ENCODE measurements around the gene PGPEP1.
"Not testable (repeated sequence)": the region's sequence is repeated elsewhere in the genome, so short reads cannot be mapped to it uniquely, and the experiment has no call there.

The PGPEP1 gene

DNA sequence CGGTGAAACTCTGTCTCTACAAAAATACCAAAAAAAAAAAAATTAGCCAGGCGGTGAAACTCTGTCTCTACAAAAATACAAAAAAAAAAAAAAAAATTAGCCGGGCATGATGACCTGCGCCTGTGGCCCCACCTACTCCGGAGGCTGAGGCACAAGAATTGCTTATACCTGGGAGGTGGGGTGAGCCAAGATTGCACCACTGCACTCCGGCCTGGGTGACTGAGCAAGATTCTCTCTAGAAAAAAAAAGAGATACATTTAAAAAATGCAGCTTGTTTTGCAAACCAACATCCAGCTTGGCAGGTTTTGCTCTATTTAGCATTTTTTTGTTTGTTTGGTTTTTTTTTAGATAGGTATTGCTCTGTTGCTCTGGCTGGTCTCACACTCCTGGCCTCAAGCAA lies 6.7 kb upstream of the PGPEP1 start:
- Histone ChIP-seq H3K4me3 (ENCODE audit: low read depth, low read length) (no peak overlapping the region), H2AFZ (ENCODE audit: low read length, unreplicated experiment) (no peak overlapping the region), H3K79me2 (ENCODE audit: control insufficient read depth, insufficient read depth, low read length, unreplicated experiment) (no peaks in the 10 kb centered on the region), H3K4me1 (ENCODE audit: control insufficient read depth, insufficient read depth, low read length, unreplicated experiment) (peaks cover 5% of the 10 kb centered on the region), H3K27ac (ENCODE audit: low read depth, low read length) (no peak overlapping the region), H3K27me3 (ENCODE audit: insufficient read depth, low read length) (no peaks in the 10 kb centered on the region), H3K36me3 (ENCODE audit: insufficient read depth, low read length) (no peaks in the 10 kb centered on the region)

DNA sequence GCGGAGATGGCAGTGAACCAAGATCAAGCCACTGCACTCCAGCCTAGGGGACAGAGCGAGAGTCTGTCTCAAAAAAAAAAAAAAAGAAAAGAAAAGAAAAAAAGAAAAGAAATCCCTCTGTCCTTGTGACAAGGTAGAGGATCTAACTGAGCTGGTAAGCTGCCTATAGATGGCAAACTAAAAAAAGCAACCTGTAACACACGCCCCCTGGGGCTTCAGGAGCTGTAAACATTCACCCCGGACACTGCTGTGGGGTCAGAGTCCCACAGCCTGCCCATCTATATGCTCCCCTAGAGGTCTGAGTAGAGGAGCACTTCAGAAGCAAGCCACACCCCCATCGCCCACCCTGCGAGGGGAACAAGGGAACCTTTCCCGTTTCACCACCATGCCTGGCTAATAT lies 4.3 kb upstream of the PGPEP1 start:
- Histone ChIP-seq H2AFZ (ENCODE audit: low read length, unreplicated experiment) (no peak overlapping the region), H3K27ac (ENCODE audit: low read depth, low read length) (no peak overlapping the region), H3K4me1 (ENCODE audit: control insufficient read depth, insufficient read depth, low read length, unreplicated experiment) (no peaks in the 10 kb centered on the region), H3K27me3 (ENCODE audit: insufficient read depth, low read length) (no peaks in the 10 kb centered on the region), H3K36me3 (ENCODE audit: insufficient read depth, low read length) (no peaks in the 10 kb centered on the region), H3K79me2 (ENCODE audit: control insufficient read depth, insufficient read depth, low read length, unreplicated experiment) (no peaks in the 10 kb centered on the region), H3K4me3 (ENCODE audit: low read depth, low read length) (no peak overlapping the region)

DNA sequence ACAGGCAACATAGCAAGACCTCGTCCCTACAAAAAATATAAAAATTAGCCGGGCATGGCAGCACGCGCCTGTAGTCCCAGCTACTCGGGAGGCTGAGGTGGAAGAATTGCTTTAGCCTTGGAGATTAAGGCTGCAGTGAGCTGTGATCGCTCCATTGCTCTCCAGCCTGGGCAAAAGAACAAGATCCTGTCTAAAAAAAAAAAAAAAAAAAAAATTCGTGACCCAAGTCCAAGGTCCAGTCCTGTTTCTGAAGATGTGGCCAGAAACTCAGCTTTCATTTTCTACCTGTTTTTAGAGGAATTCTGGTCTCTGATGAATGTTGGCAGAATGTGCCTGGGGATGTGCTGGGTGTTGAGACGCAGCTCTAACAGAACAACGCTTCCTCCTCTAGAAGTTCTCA lies 1.9 kb upstream of the PGPEP1 start:
- no peak overlapping the region for H3K4me3 ChIP-seq (ENCODE audit: low read depth, low read length)
- no peak overlapping the region for H3K27ac ChIP-seq (ENCODE audit: low read depth, low read length)
- no peak overlapping the region for H2AFZ ChIP-seq (ENCODE audit: low read length, unreplicated experiment)
- no peaks in the 10 kb centered on the region for H3K79me2 ChIP-seq (ENCODE audit: control insufficient read depth, insufficient read depth, low read length, unreplicated experiment)
- H3K36me3 ChIP-seq (ENCODE audit: insufficient read depth, low read length), result no peaks in the 10 kb centered on the region
- H3K27me3 ChIP-seq (ENCODE audit: insufficient read depth, low read length), result no peaks in the 10 kb centered on the region
- H3K4me1 ChIP-seq (ENCODE audit: control insufficient read depth, insufficient read depth, low read length, unreplicated experiment), result no peaks in the 10 kb centered on the region

DNA sequence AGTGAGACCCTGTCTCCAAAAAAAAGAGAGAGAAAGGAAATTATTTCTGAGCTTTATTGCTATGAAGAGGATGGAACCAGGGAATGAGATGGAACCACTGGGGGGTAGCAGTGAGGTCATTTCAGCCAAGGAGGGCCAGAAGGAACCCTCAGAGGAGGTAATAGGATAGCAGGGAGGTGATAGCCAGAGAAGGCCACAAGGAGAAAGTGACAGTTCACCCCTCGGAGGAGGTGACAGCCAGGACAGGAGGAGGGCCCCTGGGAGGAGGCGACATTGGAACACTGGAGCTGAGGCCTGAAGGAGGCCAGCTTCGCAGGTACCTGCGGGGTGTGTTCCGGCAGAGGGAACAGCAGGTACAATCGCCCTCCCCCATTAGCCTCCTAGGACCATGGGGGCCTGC lies 675 bp upstream of the PGPEP1 start:
- Histone ChIP-seq H2AFZ (ENCODE audit: low read length, unreplicated experiment) (no peak overlapping the region), H3K4me3 (ENCODE audit: low read depth, low read length) (no peak overlapping the region; the same call in 1 of the 2 replicates), H3K79me2 (ENCODE audit: control insufficient read depth, insufficient read depth, low read length, unreplicated experiment) (no peaks in the 10 kb centered on the region), H3K36me3 (ENCODE audit: insufficient read depth, low read length) (no peaks in the 10 kb centered on the region), H3K27ac (ENCODE audit: low read depth, low read length) (no peak overlapping the region), H3K27me3 (ENCODE audit: insufficient read depth, low read length) (no peaks in the 10 kb centered on the region), H3K4me1 (ENCODE audit: control insufficient read depth, insufficient read depth, low read length, unreplicated experiment) (no peaks in the 10 kb centered on the region)

DNA sequence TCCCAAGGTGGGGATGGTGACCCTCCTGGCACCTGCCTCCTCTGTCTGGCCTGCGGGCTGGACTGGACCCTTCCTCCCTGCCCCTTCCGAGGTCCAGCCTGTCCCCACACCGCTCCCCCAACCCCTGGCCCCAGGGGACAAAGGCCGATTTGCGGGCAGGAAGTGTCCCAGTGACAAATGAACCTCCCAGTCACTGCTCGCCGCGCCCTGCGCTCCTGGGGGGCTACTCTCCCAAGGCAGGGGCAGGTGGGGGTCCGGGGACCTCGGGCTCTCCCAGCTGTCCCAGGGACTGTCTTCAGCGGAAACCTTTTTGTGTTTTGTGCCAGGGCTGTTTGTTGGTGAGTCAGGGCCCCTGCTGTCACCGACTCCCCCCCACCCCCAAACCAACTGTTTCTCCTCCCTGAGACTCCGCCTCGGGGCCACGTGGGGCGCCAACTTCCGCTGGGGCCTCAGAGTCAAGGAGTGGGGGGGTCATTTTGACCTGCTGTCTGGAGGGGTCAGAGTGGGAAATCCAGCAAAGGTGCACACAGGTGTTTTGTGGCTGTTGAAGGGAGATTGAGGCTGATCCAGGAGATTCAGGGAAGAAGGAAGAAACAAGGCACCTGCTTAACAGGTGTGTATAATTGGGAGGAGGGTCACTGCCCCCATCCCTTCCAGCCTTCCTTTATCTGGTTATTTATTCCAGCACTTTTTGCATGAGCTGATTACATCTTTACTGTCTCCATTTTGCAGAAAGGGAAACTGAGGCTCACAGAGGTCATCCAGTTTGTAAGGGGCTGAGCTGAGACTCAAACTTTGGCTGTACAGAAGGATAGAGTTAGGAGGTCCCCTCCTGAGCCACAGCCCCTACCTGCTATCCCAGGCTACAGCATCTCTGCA lies 831 bp downstream of the PGPEP1 start:
- Histone ChIP-seq H3K27ac (ENCODE audit: low read depth, low read length) (no peak overlapping the region), H3K79me2 (ENCODE audit: control insufficient read depth, insufficient read depth, low read length, unreplicated experiment) (no peaks in the 10 kb centered on the region), H3K36me3 (ENCODE audit: insufficient read depth, low read length) (no peaks in the 10 kb centered on the region), H3K4me1 (ENCODE audit: control insufficient read depth, insufficient read depth, low read length, unreplicated experiment) (no peaks in the 10 kb centered on the region), H3K4me3 (ENCODE audit: low read depth, low read length) (peak overlapping the region; percentile 90), H2AFZ (ENCODE audit: low read length, unreplicated experiment) (peak overlapping the region; percentile 60), H3K27me3 (ENCODE audit: insufficient read depth, low read length) (no peaks in the 10 kb centered on the region)

DNA sequence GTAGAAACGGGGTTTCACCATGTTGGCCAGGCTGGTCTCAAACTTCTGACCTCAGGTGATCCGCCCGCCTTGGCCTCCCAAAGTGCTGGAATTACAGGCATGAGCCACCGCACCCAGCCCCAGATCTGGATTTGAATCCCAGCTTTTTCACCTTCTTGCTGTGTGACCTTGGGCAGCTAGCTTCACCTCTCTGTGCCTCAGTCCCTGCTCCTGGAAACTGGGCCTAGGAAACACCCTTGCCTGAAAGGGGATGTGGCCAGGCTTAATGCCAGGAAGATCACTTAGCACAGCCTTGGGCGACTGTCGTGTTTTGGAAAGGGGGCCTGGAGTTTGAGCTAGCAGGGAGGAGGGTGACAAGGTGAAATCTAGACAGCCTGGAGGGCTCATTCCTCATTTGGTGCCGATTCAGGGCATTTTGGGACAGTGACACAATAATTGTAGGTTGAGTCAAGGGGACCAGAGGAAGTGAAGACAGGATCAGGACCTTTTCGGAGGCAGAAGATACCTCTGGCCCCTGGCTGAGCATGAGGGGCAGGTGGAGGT lies 1.8 kb downstream of the PGPEP1 start:
- Histone ChIP-seq H3K27me3 (ENCODE audit: insufficient read depth, low read length) (no peaks in the 10 kb centered on the region), H3K27ac (ENCODE audit: low read depth, low read length) (no peak overlapping the region), H3K4me1 (ENCODE audit: control insufficient read depth, insufficient read depth, low read length, unreplicated experiment) (no peaks in the 10 kb centered on the region), H3K4me3 (ENCODE audit: low read depth, low read length) (no peak overlapping the region), H3K36me3 (ENCODE audit: insufficient read depth, low read length) (no peaks in the 10 kb centered on the region), H3K79me2 (ENCODE audit: control insufficient read depth, insufficient read depth, low read length, unreplicated experiment) (no peaks in the 10 kb centered on the region), H2AFZ (ENCODE audit: low read length, unreplicated experiment) (no peak overlapping the region)

DNA sequence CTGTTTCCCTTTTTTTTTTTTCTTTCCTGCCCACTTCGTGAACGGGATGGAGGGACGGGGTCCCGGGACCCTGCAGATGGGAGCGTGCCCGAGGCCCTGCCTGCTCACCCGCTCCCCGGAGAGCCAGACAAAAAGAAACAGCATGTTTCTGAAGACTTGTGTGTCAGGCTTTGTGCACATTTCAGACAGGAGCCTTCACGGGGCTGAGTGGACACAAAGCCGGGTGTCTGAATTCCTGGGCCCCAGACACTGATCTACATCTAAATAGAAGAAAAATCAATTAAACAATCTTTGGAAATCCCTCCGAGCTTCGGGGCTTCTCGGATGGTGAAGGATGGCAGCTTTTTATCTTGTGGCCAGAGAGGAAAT lies 4.2 kb downstream of the PGPEP1 start:
- Histone ChIP-seq H2AFZ (ENCODE audit: low read length, unreplicated experiment) (no peak overlapping the region), H3K27me3 (ENCODE audit: insufficient read depth, low read length) (no peaks in the 10 kb centered on the region), H3K4me3 (ENCODE audit: low read depth, low read length) (no peak overlapping the region), H3K27ac (ENCODE audit: low read depth, low read length) (no peak overlapping the region), H3K79me2 (ENCODE audit: control insufficient read depth, insufficient read depth, low read length, unreplicated experiment) (no peaks in the 10 kb centered on the region), H3K4me1 (ENCODE audit: control insufficient read depth, insufficient read depth, low read length, unreplicated experiment) (no peaks in the 10 kb centered on the region), H3K36me3 (ENCODE audit: insufficient read depth, low read length) (no peaks in the 10 kb centered on the region)

- H3K4me1 ChIP-seq (ENCODE audit: control insufficient read depth, insufficient read depth, low read length, unreplicated experiment), result no peaks in the 10 kb centered on the region
- H3K27ac ChIP-seq (ENCODE audit: low read depth, low read length), result no peak overlapping the region
These were observed 4.9 kb downstream of the PGPEP1 start for GRCh38 chr19:18345296-18345695.

GRCh38 chr19:18346091-18346490 lies 5.7 kb downstream of the PGPEP1 start:
- no peaks in the 10 kb centered on the region for H3K36me3 ChIP-seq (ENCODE audit: insufficient read depth, low read length)
- H3K27ac ChIP-seq (ENCODE audit: low read depth, low read length), result no peak overlapping the region
- H3K79me2 ChIP-seq (ENCODE audit: control insufficient read depth, insufficient read depth, low read length, unreplicated experiment), result no peaks in the 10 kb centered on the region
- H3K27me3 ChIP-seq (ENCODE audit: insufficient read depth, low read length), result no peaks in the 10 kb centered on the region
- no peak overlapping the region for H2AFZ ChIP-seq (ENCODE audit: low read length, unreplicated experiment)
- no peak overlapping the region for H3K4me3 ChIP-seq (ENCODE audit: low read depth, low read length)
- no peaks in the 10 kb centered on the region for H3K4me1 ChIP-seq (ENCODE audit: control insufficient read depth, insufficient read depth, low read length, unreplicated experiment)

More at GRCh38 chr19:18345296-18345695, 4.9 kb downstream of the PGPEP1 start:
- H3K79me2 ChIP-seq (ENCODE audit: control insufficient read depth, insufficient read depth, low read length, unreplicated experiment), result no peaks in the 10 kb centered on the region
- H3K4me3 ChIP-seq (ENCODE audit: low read depth, low read length), result no peak overlapping the region
- H2AFZ ChIP-seq (ENCODE audit: low read length, unreplicated experiment), result no peak overlapping the region
- no peaks in the 10 kb centered on the region for H3K36me3 ChIP-seq (ENCODE audit: insufficient read depth, low read length)
- H3K27me3 ChIP-seq (ENCODE audit: insufficient read depth, low read length), result no peaks in the 10 kb centered on the region

- H3K4me1 ChIP-seq (ENCODE audit: control insufficient read depth, insufficient read depth, low read length, unreplicated experiment), result no peaks in the 10 kb centered on the region
- no peaks in the 10 kb centered on the region for H3K36me3 ChIP-seq (ENCODE audit: insufficient read depth, low read length)
- no peaks in the 10 kb centered on the region for H3K27me3 ChIP-seq (ENCODE audit: insufficient read depth, low read length)
These were observed 7.8 kb downstream of the PGPEP1 start for GRCh38 chr19:18348171-18348570.

GRCh38 chr19:18348818-18349339 lies 8.5 kb downstream of the PGPEP1 start:
- H3K27me3 ChIP-seq (ENCODE audit: insufficient read depth, low read length); H3K4me3 ChIP-seq (ENCODE audit: low read depth, low read length); H3K79me2 ChIP-seq (ENCODE audit: control insufficient read depth, insufficient read depth, low read length, unreplicated experiment); H3K36me3 ChIP-seq (ENCODE audit: insufficient read depth, low read length); H2AFZ ChIP-seq (ENCODE audit: low read length, unreplicated experiment); H3K27ac ChIP-seq (ENCODE audit: low read depth, low read length); H3K4me1 ChIP-seq (ENCODE audit: control insufficient read depth, insufficient read depth, low read length, unreplicated experiment): not testable (repeated sequence)

More at GRCh38 chr19:18348171-18348570, 7.8 kb downstream of the PGPEP1 start:
- Histone ChIP-seq H3K4me3 (ENCODE audit: low read depth, low read length) (no peak overlapping the region), H3K27ac (ENCODE audit: low read depth, low read length) (no peak overlapping the region), H2AFZ (ENCODE audit: low read length, unreplicated experiment) (no peak overlapping the region), H3K79me2 (ENCODE audit: control insufficient read depth, insufficient read depth, low read length, unreplicated experiment) (no peaks in the 10 kb centered on the region)

Data from ACC112 (cell line).